ENCODE data around the gene PIK3R4. TPM values are rescaled to one million over a fixed set of nuclear protein-coding genes. Genes with fewer than 3 reads are reported as not detected.

Gene PIK3R4
- 27.8 and 29.9 TPM in 2 replicates for total RNA-seq

- intact Hi-C loops (cut with micrococcal nuclease), result loop anchor here (1.0 to 5.0 kb wide), 14 partner anchors 13 to 1976 kb away; partner anchors contain the start of genes ASTE1, DNAJC13, IFT122 and NEK11
These were observed at the start of gene PIK3R4 for GRCh38 chr3:130746246-130747039. PIK3R4 (minus strand) TSS chr3:130746829; CDS start chr3:130745218, 1,611 bp downstream.

DNA sequence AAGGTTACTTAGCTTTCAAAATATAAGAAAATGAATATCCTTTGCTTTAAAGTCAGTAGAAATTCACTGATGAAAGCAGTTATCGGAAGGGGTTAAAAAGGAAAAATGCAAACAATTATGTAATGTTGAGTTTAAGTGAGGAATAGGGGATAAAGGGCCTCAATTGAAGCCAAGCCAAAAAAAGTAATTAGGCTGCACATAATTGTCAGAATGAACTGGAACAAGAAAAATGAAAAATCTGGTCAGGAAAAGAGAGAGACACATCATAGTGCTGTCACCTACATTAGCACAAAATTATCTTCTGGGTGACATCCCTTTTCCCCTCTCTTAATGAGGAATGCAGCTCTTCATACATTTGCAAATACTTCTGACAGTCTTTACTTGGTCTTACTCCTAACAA is 48.8 kb upstream of the PIK3R4 start:
- intact Hi-C loops (cut with micrococcal nuclease), result no loop called here

DNA sequence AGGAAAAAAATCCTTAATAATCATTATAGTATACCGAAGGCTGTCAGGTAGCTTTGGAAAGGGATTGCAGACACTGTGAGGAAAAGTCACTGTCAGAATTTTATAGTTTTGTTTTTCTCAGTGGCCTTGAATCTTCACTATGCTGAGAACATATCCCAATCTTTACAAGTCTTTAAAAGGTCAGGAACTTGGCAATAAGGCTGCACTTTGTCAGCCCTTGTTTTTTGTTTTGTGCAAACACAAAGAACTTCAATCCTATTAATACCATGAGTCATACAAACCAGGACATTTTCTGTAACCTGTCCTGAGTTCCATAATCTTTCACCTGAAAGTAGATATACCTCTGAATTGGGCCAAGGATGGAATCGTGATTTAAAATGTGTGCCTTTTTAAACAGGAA is 45.6 kb upstream of the PIK3R4 start:
- intact Hi-C loops (cut with micrococcal nuclease), result no loop called here

DNA sequence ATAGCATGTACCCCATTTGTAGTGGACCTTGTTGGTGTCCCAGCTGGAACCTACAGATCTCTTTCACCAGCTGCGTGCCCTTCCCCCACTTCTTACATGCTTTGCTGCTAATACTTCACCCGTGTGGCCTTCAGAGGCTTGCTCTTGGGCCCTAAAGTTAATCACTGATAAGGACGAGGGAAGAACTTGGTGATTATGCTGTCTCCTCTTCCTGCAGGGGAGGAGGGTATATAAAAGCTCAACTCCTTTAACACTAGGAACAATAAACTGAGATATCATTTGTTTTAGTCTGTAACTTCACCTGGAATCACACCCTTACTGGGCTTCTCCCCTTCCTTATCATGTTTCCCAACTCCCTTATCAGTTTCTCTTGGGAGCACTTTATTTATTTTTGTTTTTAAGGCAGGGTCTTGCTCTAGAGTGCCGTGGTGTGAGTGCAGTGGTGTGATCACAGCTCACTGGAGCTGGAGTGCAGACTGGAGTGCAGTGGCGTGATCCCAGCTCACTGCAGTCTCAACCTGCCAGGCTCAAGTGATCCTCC is 43.2 kb upstream of the PIK3R4 start:
- intact Hi-C loops (cut with micrococcal nuclease), result no loop called here

- intact Hi-C loops (cut with micrococcal nuclease), result no loop called here
These were observed 40.9 kb upstream of the PIK3R4 start for GRCh38 chr3:130787422-130788068.

- intact Hi-C loops (cut with micrococcal nuclease), result no loop called here
These were observed 39.7 kb upstream of the PIK3R4 start for GRCh38 chr3:130786306-130786705.

GRCh38 chr3:130783629-130784028 is 37.0 kb upstream of the PIK3R4 start:
- intact Hi-C loops (cut with micrococcal nuclease), result no loop called here

GRCh38 chr3:130779486-130779885 is 32.9 kb upstream of the PIK3R4 start:
- intact Hi-C loops (cut with micrococcal nuclease), result no loop called here

DNA sequence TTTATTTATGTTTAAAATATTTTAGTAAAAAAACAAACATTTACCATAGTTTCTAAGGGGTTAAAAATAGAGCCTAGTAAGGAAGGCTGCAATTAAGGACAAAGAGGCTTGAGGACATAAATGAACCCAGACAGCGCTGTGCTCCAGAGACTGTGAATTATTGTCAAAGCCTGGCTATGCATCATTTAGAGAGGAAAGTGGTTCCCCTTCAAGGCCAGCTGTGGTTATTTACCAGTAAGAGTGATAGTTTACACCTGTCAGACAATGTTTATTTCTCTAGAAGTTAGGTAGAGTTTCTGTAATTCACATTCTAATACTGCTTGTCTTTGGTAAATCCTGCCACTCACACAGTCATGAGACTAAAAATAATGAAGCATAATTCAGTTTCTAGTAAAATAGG is 32.4 kb upstream of the PIK3R4 start:
- intact Hi-C loops (cut with micrococcal nuclease), result no loop called here

DNA sequence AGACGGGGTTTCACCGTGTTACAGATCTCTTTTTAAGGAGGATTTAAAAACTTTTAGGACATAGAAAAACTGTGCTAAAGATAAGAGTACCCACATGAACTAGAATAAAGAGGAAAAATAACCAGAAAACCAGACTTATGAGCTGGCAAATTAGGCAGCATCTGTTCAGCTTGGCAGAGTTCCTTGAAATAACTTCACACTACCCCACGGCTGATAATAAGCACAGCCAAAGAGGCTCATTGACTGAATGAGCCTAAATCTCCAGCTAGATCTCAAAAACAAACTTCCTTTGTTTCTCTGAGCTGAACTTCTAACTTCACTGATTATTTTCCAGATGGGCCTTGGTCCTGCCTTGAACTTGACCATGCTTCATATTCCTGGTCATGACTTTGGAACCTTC is 26.7 kb upstream of the PIK3R4 start:
- intact Hi-C loops (cut with micrococcal nuclease), result no loop called here

DNA sequence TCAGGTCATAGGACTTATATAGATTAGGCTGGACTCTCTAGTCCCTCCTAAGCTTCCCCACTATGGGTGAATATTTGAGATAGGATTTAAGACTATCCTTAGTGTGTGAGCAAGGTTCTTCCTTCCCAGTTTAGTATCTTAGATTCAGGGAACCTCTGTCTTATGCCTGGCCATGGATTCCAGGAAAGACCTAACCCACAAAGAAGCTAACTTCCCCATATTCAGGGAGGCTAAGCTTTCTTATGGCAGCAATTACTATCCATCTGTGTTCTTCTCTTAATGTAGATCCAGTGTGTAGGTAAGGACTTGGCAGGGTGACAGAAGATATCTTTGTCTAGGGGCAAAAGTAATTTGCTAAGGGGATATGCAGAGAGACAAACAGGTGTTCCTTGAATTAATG is 25.5 kb upstream of the PIK3R4 start:
- intact Hi-C loops (cut with micrococcal nuclease), result no loop called here

DNA sequence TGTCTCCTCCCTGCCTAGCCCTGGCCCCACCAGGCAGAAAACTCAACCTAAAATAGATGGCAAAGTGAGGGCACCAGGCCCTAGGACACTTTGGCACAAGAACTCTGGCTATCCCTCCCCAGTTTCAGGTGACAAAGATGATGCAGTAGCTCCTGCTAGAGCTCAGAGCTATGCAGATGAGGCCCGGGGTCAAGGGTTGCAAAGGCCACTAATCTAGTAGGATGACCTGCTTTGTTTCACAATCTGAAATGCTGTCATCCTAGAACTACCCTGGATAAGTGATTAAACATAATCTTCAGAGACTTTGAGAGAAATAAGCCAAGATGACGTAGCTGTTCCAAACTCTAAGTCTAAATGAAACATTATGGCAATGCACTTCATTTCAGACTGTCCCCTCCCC is 24.0 kb upstream of the PIK3R4 start:
- intact Hi-C loops (cut with micrococcal nuclease), result no loop called here

DNA sequence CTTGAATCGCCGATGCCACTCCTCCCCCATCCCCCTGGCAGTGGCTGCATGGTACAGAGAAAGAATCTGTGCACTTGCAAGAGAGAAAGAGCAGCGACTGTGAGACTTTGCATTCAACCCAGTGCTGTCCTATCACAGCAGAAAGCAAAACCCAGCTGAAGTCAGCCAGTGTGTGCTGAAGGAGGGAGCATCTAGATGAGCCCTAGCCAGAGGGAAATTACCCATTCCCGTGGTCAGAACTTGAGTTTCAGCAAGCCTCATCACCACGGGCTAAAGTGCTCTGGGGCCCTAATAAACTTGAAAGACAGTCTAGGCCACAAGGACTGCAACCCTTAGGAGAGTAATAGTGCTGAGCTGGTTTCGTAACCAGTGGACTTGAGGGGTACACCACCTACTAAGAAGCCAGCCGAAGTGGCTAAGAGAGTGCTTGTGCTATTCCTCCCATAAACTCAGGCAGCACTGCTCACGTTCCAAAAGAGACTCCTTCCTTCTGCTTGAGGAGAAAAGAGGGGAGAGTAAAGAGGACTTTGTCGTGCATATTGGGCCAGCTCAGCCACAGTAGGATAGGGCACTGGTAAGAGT is 15.2 kb upstream of the PIK3R4 start:
- intact Hi-C loops (cut with micrococcal nuclease), result no loop called here

DNA sequence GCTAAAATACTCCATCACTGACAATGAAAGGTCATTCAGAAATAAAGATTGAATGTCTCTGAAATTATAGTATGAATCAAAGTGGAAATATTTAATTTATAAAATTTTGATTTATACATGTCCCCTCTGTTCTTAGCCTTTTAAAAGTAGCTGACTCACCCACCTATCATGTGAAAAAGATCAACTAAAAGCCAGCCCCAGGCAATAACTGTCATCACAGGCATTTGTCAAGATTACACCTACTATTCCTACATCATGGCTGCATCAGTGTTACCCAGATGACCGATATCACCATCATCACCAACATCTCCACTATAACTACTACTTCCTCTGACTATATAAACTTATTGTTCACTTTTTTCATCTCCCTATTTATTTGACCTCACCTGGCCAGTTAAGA is 14.3 kb upstream of the PIK3R4 start:
- intact Hi-C loops (cut with micrococcal nuclease), result no loop called here

DNA sequence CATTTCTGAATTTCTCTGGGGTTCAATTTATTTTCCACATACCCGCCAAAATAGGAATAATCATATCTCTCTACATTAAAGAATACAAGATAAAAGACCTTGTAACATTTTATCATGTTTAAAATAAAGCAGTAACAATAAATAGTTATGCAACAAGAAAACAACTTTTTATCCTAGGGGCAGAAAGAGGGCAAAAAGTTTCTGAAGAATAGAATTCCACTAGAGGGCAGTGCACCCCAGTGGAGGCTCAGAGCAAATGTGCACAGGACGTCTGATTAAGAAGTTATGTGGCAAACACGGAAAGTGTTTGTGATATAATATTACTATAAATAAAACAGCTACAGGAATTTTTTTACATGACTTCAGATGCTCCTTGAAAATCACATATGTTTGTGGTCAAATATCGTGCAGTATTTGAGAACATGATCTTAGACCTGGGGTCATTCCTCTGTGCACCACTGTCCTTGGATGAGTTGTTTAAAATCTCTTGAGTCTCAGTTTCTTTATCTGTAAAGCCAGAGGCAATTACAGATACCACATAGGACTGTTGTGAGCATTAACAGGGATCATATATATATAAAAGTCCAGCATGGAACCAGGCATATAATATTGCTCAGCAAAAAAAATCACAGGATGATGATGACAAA is 13.2 kb upstream of the PIK3R4 start:
- intact Hi-C loops (cut with micrococcal nuclease), result loop anchor here (1.0 kb wide), 5 partner anchors 14 to 1269 kb away; partner anchors contain the start of genes ASTE1, NEK11 and PIK3R4

GRCh38 chr3:130758624-130759369 is 12.2 kb upstream of the PIK3R4 start:
- intact Hi-C loops (cut with micrococcal nuclease), result loop anchor here (1.0 kb wide), 5 partner anchors 12 to 1271 kb away; partner anchors contain the start of genes ASTE1, NEK11 and PIK3R4

- intact Hi-C loops (cut with micrococcal nuclease), result no loop called here
These were observed 11.1 kb upstream of the PIK3R4 start for GRCh38 chr3:130757611-130758150.

DNA sequence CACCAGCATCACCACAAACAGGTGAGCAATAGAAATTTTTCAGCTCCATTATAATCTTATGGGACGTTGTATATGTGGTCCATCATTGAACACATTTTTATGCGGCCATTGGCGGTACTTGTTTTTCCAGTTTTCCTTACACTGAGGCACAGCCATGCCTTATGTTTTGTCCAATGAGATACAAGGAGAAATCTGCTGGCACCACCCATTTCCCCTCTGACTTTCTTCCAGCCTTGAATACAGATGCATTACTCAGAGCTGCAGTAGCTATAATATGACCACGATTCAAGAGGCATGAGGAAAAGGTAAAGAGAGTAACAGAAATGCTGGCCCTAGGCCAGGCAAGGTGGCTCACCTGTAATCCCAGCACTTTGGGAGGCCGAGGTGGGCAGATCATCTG is 9.0 kb upstream of the PIK3R4 start:
- intact Hi-C loops (cut with micrococcal nuclease), result no loop called here

DNA sequence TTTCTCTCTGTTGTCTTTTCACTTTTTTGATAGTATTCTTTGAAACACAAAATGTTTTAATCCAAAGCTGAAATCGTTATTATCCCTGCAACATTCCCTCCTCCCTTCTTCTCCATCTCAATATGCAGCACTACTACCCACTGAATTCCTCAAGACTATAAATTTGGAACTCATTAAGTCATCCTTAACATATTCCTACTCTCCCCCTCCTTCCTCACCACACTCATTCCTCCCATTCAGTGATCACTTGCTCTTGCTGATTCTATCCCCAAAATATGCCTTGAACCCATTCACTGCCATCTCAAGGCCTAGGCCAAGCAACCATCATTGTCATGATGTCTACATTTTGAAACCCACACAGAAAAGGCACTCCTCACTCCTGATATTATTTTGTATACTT is 2.4 kb upstream of the PIK3R4 start:
- intact Hi-C loops (cut with micrococcal nuclease), result loop anchor here (5.0 kb wide), 2 partner anchors 1913 to 1973 kb away; partner anchors contain the start of genes NPHP3 and UBA5

DNA sequence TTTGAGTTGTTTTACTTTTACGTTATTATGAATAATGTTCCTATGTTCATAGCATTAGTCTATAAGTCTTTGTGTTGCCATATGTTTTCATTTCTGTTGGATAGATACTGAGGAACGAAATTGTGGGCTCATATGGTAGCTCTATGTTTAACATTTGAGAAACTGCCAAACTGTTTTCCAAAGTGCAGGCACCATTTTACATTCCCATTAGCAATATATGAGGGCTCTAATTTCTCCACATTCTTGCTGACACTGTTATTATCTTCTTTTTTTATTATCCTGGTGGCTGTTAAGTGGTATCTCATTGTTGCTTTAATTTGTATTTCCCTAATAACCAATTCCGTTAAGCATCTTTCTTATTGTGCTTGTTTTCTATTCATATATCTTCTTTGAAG is 1.8 kb upstream of the PIK3R4 start:
- intact Hi-C loops (cut with micrococcal nuclease), result loop anchor here (5.0 kb wide), 2 partner anchors 1914 to 1974 kb away; partner anchors contain the start of genes NPHP3 and UBA5
